MCF 10A (cell line): ENCODE data around the gene TMEM31. TPM values are rescaled to one million over a fixed set of nuclear protein-coding genes. Genes with fewer than 3 reads are reported as not detected.

ENCODE experiments used
- BruUV-seq: library from RNA; stranded (reverse); fragments of 400-500 nt; replicated peaks from 2 replicates; lab custom pipeline; 2021; lab: Mats Ljungman, UMichigan
- CTCF ChIA-PET: fragments of 300-600 bp; sonication (Branson Sonifier 250); formaldehyde crosslinking; extraction: SDS; loops from one replicate; lab custom pipeline; 2021; ENCODE audit warnings: antibody characterized with exemption, inconsistent platforms; lab: Yijun Ruan, JAX
- POLR2A ChIA-PET: fragments of 300-600, 350-650 bp; sonication (Branson Sonifier 250); formaldehyde crosslinking; extraction: SDS; loops from one replicate; lab custom pipeline; 2020; ENCODE audit warnings: antibody characterized with exemption, inconsistent platforms; lab: Yijun Ruan, JAX
- DNase-seq: peaks from one replicate; pipeline ENCODE4 v3.0.0-alpha.2; 2018; ENCODE audit not compliant: unreplicated experiment
- H3K27ac Mint-ChIP-seq: one replicate; pipeline ENCODE4 v1.8.0; 2022; ENCODE audit warnings: mild to moderate bottlenecking, low read depth, mixed read lengths; ENCODE audit not compliant: unreplicated experiment
- H3K27me3 Mint-ChIP-seq: one replicate; pipeline ENCODE4 v1.8.0; 2022; ENCODE audit warnings: mixed read lengths; ENCODE audit not compliant: insufficient read depth, unreplicated experiment
- H3K36me3 Mint-ChIP-seq: one replicate; pipeline ENCODE4 v1.8.0; 2022; ENCODE audit warnings: mild to moderate bottlenecking, moderate library complexity, mixed read lengths; ENCODE audit not compliant: insufficient read depth, unreplicated experiment
- H3K4me1 Mint-ChIP-seq: one replicate; pipeline ENCODE4 v1.8.0; 2022; ENCODE audit warnings: mixed read lengths; ENCODE audit not compliant: insufficient read depth, unreplicated experiment
- H3K4me3 Mint-ChIP-seq: one replicate; pipeline ENCODE4 v1.8.0; 2022; ENCODE audit warnings: mild to moderate bottlenecking, moderate library complexity, mixed read lengths; ENCODE audit not compliant: unreplicated experiment
- H3K9me3 Mint-ChIP-seq: one replicate; pipeline ENCODE4 v1.8.0; 2022; ENCODE audit warnings: mixed read lengths; ENCODE audit not compliant: unreplicated experiment
- intact Hi-C: fragments of 100-400 bp; cut with micrococcal nuclease; formaldehyde crosslinking; loops from 2 replicates; pipeline ENCODE4 v1.14.1; 2022
- total RNA-seq: library from RNA; stranded (reverse); gene quantifications from 2 replicates; pipeline ENCODE4 v1.2.3, GENCODE V29; 2022
- TF ChIP-seq, protein P1 (sequence below): fragments of 200-600 bp; IDR thresholded peaks from one replicate; pipeline ENCODE4 v1.8.0; 2022; ENCODE audit warnings: antibody characterized with exemption, mild to moderate bottlenecking; ENCODE audit not compliant: unreplicated experiment

The TMEM31 gene
- total RNA-seq, 1 experiment from 2014 or later: not detected

DNA sequence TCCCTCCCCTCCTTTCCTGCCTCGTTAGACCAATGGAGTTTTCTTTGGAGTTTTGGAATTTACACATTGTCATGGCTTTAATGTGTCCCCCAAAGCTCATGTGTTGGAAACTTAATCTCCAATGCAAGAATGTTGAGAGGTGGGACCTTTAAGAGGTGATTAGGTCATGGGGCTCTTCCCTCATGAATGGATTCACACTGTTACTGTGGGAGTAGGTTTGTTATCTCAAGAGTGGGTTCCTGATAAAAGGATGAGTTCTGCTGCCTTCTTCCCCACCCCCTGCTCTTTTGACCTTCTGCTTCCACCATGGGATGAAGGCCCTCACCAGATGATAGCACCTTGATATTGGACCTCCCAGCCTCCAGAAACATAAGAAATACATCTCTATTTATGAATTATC lies 41.0 kb upstream of the TMEM31 start:
- intact Hi-C loops: no loop called here

DNA sequence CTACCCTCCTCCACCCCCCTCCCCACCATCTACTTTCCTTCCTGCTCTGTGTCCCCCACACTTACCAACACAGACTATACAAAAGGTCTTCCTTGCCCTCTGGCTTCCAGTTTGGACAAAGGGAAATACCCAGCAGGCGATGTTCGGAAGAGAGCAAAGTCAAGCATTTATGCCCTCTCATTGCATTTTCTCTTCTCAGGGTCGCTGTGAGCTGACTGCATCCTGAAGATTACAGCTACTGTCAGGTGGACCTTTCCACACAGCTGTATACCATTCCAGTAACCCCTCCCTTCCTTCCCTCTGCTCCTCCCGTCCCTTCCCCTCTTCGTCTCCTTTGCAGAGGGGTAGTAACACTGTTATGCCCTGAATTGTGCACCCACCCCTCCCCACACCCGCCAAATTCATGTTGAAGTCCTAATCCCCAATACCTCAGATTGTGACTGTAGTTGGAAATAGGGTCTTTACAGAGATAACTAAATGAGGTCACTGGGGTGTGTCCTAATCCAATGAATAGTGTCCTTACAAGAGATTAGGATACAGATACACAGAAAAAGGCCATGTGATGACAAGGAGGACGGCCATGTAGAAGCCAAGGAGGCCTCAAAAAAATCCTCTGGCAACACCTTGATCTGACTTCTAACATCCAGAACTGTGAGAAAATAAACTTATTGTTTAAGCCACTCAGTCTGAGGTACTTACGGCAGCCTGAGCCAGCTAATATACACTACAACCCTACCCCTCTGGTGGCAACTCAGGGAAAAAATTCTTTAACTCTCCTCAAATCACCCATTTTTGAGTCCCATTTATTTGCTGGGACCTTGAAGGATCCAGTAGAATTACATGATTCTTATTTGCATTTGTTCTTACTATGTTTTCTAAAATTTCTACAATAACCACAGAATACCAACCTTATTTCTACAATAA lies 35.9 kb upstream of the TMEM31 start:
- Mint-ChIP-seq H3K4me3 (no peak overlapping the region), H3K36me3 (peaks cover 59% of the 10 kb centered on the region), H3K27me3 (peaks cover 73% of the 10 kb centered on the region), H3K27ac (peak overlapping the region; percentile 57), H3K4me1 (no peaks in the 10 kb centered on the region), H3K9me3 (no peaks in the 10 kb centered on the region)
- CTCF ChIA-PET: no interaction called here
- no peak for DNase-seq
- BruUV-seq: no TSS peak
- intact Hi-C loops: no loop called here
- POLR2A ChIA-PET: no interaction called here
- TF ChIP-seq, protein P1, sequence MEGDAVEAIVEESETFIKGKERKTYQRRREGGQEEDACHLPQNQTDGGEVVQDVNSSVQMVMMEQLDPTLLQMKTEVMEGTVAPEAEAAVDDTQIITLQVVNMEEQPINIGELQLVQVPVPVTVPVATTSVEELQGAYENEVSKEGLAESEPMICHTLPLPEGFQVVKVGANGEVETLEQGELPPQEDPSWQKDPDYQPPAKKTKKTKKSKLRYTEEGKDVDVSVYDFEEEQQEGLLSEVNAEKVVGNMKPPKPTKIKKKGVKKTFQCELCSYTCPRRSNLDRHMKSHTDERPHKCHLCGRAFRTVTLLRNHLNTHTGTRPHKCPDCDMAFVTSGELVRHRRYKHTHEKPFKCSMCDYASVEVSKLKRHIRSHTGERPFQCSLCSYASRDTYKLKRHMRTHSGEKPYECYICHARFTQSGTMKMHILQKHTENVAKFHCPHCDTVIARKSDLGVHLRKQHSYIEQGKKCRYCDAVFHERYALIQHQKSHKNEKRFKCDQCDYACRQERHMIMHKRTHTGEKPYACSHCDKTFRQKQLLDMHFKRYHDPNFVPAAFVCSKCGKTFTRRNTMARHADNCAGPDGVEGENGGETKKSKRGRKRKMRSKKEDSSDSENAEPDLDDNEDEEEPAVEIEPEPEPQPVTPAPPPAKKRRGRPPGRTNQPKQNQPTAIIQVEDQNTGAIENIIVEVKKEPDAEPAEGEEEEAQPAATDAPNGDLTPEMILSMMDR: no peak

More for the DNA sequence above, 41.0 kb upstream of the TMEM31 start:
- Mint-ChIP-seq H3K4me3 (no peak overlapping the region), H3K9me3 (no peaks in the 10 kb centered on the region), H3K27ac (no peak overlapping the region), H3K36me3 (peaks cover 9% of the 10 kb centered on the region), H3K4me1 (no peaks in the 10 kb centered on the region), H3K27me3 (peaks cover 76% of the 10 kb centered on the region)
- TF ChIP-seq, protein P1: no peak
- DNase-seq: no peak
- BruUV-seq: no TSS peak
- POLR2A ChIA-PET: no interaction called here
- CTCF ChIA-PET: interaction anchor here (0.5 kb wide), 1 partner anchor 103 kb away, joined by 3 read pairs; no protein-coding TSS in a partner anchor

DNA sequence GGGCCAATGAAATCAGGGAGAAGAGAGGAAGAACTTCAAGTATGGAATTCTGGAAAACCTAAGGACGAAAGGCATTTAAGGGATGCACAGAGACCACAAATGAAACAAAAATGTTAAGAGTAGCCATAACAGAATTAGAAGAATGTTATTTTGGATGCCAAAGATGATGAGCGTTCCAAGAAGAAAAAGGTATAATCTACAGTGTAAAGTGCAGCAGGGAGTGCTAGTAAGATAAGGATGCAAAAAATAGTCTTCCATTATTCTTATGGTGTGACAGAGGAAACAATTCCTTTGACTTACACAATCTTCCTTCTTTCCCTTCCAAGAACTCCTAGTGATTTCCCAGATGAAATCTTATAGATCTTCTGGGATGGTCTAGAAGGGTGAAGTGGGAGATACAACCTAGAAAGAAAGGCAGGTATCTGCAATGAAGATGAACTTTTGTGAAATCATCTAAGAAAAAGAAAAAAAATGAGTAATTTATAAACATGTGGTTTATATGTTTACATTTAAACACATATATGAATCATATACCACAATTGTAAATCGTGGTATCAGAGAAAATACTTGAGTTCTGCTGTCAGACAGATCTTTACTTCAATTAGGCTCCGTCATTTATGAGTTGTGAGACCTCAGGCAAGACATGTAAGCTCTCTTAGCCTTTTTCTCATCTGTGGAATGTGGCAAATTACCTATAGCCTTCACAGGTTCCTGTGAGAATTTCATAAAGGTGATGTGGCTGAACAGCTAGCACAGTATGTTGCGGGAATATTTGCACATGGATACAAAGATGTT lies 32.3 kb upstream of the TMEM31 start:
- H3K27me3 Mint-ChIP-seq: peaks cover 74% of the 10 kb centered on the region
- no TSS peak for BruUV-seq
- no peaks in the 10 kb centered on the region for H3K9me3 Mint-ChIP-seq
- H3K4me1 Mint-ChIP-seq: no peaks in the 10 kb centered on the region
- POLR2A ChIA-PET: no interaction called here
- no peak overlapping the region for H3K4me3 Mint-ChIP-seq
- peaks cover 93% of the 10 kb centered on the region for H3K36me3 Mint-ChIP-seq
- TF ChIP-seq, protein P1: no peak
- DNase-seq: no peak
- CTCF ChIA-PET: interaction anchor here (0.7 kb wide), 1 partner anchor 1983 kb away, joined by 3 read pairs; no protein-coding TSS in a partner anchor
- intact Hi-C loops: no loop called here
- no peak overlapping the region for H3K27ac Mint-ChIP-seq

DNA sequence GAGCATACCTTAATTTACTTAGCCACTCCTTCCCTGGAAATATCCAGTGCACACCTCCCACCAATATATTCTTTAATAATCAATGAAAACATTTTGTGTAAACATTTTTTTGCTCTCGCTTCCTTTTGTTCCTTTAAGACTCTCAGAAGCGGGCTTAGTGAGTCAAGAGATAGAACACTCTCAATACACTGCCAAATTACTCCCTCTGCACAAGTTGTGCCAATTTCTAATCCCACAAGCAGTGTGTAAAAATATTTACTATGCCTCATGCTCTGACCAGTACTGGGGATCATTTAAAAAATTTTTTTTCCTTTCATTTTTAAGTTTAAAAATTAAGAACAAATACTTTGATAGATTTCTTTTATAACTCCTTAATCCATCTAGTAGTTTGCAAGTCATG lies 29.3 kb upstream of the TMEM31 start:
- H3K4me1 Mint-ChIP-seq: peaks cover 5% of the 10 kb centered on the region
- H3K4me3 Mint-ChIP-seq: no peak overlapping the region
- BruUV-seq: no TSS peak
- H3K36me3 Mint-ChIP-seq: peaks cover 84% of the 10 kb centered on the region
- H3K27me3 Mint-ChIP-seq: peaks cover 52% of the 10 kb centered on the region
- H3K9me3 Mint-ChIP-seq: no peaks in the 10 kb centered on the region
- ChIA-PET CTCF (no interaction called here), POLR2A (no interaction called here)
- H3K27ac Mint-ChIP-seq: no peak overlapping the region
- no peak for DNase-seq
- intact Hi-C loops: no loop called here
- TF ChIP-seq, protein P1: no peak
